NCI-H524 treated with DMSO at 0.1 percent for 48 hours (cell line): ENCODE results near the gene CSRNP3.

ENCODE experiments used
- DNase-seq: peaks from one replicate; lab custom pipeline; 2025; lab: John Stamatoyannopoulos, UW

The CSRNP3 gene

GRCh38 chr2:165544897-165545296 lies 75.4 kb downstream of the CSRNP3 start:
- DNase-seq: no peak

GRCh38 chr2:165547900-165548299 lies 78.4 kb downstream of the CSRNP3 start:
- DNase-seq: no peak

GRCh38 chr2:165549619-165550018 lies 80.1 kb downstream of the CSRNP3 start:
- DNase-seq: no peak

GRCh38 chr2:165558832-165559231 lies 89.3 kb downstream of the CSRNP3 start:
- DNase-seq: no peak

GRCh38 chr2:165560377-165560988 lies 91.0 kb downstream of the CSRNP3 start:
- no peak for DNase-seq

GRCh38 chr2:165561516-165561915 lies 92.0 kb downstream of the CSRNP3 start:
- DNase-seq: no peak

- DNase-seq: no peak
These were observed 92.7 kb downstream of the CSRNP3 start for GRCh38 chr2:165562233-165562632.

- DNase-seq: no peak
These were observed 94.1 kb downstream of the CSRNP3 start for GRCh38 chr2:165563468-165564225.

- DNase-seq: no peak
These were observed 96.5 kb downstream of the CSRNP3 start for GRCh38 chr2:165566008-165566407.

- peak; percentile 75 for DNase-seq
These were observed 97.8 kb downstream of the CSRNP3 start for GRCh38 chr2:165567273-165567672.

GRCh38 chr2:165568361-165568760 lies 98.9 kb downstream of the CSRNP3 start:
- DNase-seq: no peak

GRCh38 chr2:165571477-165571876 lies 102.0 kb downstream of the CSRNP3 start:
- DNase-seq: no peak

- peak; percentile 86 for DNase-seq
These were observed 102.7 kb downstream of the CSRNP3 start for GRCh38 chr2:165572151-165572550.

- peak; percentile 67 for DNase-seq
These were observed 104.3 kb downstream of the CSRNP3 start for GRCh38 chr2:165573534-165574461.

- no peak for DNase-seq
These were observed 105.6 kb downstream of the CSRNP3 start for GRCh38 chr2:165575044-165575615.

GRCh38 chr2:165576409-165577154 lies 107.1 kb downstream of the CSRNP3 start:
- DNase-seq: no peak

GRCh38 chr2:165582409-165582808 lies 112.9 kb downstream of the CSRNP3 start:
- DNase-seq: no peak

- no peak for DNase-seq
These were observed 113.5 kb downstream of the CSRNP3 start for GRCh38 chr2:165582863-165583506.

GRCh38 chr2:165584126-165584654 lies 114.7 kb downstream of the CSRNP3 start:
- no peak for DNase-seq

GRCh38 chr2:165586019-165586418 lies 116.5 kb downstream of the CSRNP3 start:
- DNase-seq: no peak
